Activated T-cell treated with anti-CD3 and anti-CD28 coated beads for 24 hours (primary cell): ENCODE measurements around the gene PFKL.

Source experiments
- DNase-seq: peaks from one replicate; pipeline ENCODE4 v3.0.0-alpha.2; 2020; ENCODE audit warnings: low read depth

PFKL gene

GRCh38 chr21:44312716-44313115 lies 12.9 kb downstream of the PFKL start:
- no peak for DNase-seq

- no peak for DNase-seq
Measured at GRCh38 chr21:44313451-44313850, 13.6 kb downstream of the PFKL start.

- no peak for DNase-seq
Measured at GRCh38 chr21:44314128-44314527, 14.3 kb downstream of the PFKL start.

- no peak for DNase-seq
Measured at GRCh38 chr21:44314561-44314960, 14.7 kb downstream of the PFKL start.

- DNase-seq = no peak
Measured at GRCh38 chr21:44315691-44316203, 15.9 kb downstream of the PFKL start.

DNA sequence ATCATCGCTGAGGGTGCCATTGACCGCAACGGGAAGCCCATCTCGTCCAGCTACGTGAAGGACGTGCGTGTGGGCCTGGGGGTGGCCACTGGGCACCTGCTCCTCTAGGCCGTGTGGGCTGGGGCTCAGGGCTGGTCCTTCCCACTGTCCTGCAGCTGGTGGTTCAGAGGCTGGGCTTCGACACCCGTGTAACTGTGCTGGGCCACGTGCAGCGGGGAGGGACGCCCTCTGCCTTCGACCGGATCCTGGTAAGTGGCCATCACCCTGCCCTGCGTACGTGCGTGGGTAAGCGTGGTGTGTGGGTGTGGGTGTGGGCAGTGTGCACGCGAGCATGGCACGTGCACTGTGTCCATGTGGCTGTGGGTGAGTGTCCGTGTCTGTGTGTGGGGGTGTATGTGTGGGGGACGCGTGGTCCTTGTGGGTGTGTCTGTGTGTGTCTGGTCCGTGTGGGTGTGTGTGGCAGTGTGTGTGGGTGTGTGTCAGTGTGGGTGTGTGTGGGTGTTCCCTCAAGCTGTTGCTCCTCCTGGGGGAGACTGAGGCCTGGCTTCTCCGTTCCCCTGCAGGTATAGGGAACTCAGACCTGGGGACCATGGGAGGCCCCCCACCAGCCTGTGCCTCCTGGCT lies 16.5 kb downstream of the PFKL start:
- no peak for DNase-seq

DNA sequence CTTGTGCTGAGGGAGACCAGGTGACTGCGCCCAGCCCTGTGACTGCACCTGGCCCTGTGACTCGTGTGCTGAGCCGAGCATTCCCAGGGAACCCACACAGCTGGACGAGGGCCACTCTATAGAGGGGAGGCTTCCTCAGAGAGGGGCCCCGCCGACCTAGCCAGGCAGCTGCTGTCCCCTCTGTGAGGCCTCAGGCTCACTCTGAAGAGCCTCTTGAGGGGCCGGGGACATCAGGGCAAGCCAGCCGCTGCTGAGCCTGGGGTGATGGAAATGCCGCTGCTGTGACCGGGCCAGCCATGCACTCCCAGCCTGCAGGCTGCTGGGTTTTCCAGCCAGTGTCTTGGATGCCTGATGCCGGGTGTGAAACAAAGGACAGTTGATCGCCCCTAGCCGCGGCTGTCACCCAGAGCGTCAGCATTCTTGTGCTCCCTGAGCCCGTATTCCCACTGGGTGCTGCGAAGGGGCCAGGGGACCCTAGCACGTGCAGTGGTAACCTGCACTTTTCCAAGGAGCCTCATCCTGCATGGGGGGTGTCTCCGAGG lies 17.5 kb downstream of the PFKL start:
- DNase-seq = no peak

GRCh38 chr21:44317871-44318270 lies 18.0 kb downstream of the PFKL start:
- DNase-seq = no peak

DNA sequence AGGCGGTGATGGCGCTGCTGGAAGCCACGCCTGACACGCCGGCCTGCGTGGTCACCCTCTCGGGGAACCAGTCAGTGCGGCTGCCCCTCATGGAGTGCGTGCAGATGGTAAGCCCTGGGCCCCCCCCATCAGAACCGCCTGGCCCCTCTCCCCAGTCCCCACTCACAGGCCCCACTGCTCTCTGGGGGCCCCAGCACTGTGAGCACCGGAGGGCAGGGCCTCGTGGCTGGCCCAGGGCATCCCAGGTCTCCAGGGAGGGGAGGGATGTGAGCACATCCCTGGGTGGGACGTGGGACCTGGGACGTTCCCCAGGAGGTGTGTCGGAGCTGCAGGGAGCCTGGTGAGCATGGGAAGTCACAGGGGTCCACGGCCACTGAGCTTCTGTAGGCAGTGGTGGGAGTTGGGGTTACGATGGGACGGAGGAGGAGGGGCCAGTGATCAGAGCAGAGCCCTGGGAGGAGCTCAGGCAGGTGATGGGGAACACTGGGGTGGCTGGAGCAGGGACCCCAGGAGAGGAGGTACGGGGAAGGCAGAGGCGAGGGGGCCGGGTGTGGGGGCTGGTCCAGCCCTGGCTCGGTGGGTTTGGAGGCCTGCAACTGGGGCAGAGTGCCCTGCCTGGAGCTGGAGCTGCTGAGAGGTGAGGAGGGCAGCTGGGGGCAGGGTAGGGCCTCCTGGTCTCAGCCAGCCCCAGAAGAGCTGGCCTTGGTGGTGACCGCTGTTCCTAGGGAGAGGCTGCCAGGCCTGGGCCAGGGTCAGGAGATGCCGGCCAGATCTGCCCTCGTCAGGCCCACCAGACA lies 18.8 kb downstream of the PFKL start:
- no peak for DNase-seq

- DNase-seq = no peak
Measured at GRCh38 chr21:44319407-44320065, 19.7 kb downstream of the PFKL start.

- DNase-seq = no peak
Measured at GRCh38 chr21:44320847-44321246, 21.0 kb downstream of the PFKL start.

GRCh38 chr21:44321846-44322450 lies 22.1 kb downstream of the PFKL start:
- DNase-seq = no peak

GRCh38 chr21:44322621-44323325 lies 22.9 kb downstream of the PFKL start:
- no peak for DNase-seq

GRCh38 chr21:44323591-44323990 lies 23.7 kb downstream of the PFKL start:
- no peak for DNase-seq

- DNase-seq = no peak
Measured at GRCh38 chr21:44324106-44324853, 24.4 kb downstream of the PFKL start.

GRCh38 chr21:44324854-44325107 lies 24.9 kb downstream of the PFKL start:
- no peak for DNase-seq

DNA sequence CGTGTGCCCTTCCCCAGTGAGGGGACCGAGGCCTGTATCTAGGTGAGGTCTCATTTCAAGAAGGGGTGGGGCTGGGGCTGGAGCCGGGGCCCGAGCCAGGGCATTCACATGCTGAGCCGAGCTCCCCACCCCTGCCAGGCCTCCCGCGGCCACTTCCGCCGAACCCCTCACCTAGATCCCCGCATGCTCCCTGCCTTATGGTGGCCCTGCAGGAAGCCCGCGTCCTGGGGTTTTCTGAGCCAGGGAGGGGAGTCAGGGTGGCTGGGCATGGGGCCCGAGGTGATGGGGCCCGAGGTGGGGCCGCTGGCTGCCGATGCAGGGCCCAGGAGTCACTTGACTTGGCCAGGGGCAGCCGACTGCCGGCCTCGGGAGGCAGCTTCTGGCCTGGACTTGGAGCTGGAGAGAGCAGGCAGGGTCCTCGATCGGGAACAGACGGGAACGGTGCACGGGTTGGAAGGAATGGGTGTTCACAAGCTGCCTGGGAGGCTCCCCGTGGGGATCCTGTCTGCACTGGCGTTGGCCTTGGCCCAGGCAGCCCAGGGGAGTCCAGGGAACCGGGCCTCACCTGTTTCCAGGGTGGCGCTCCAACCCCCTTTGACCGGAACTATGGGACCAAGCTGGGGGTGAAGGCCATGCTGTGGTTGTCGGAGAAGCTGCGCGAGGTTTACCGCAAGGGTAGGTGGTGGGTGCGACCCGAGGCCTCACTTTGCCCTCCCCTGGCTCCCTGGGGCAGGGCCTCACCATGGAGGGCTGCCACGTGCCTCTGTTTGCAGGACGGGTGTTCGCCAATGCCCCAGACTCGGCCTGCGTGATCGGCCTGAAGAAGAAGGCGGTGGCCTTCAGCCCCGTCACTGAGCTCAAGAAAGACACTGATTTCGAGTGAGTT lies 25.8 kb downstream of the PFKL start:
- DNase-seq = no peak

GRCh38 chr21:44326272-44326647 lies 26.4 kb downstream of the PFKL start:
- DNase-seq = no peak

- no peak for DNase-seq
Measured at GRCh38 chr21:44326716-44327602, 27.1 kb downstream of the PFKL start.
